Neural cell (in vitro differentiated cells): ENCODE data around the gene FAF1. TPM values are rescaled to one million over a fixed set of nuclear protein-coding genes. Genes with fewer than 3 reads are reported as not detected.

Experiments used
- H2AFZ ChIP-seq: fragments of 200-600, 300-800 bp; sonication (generic), shearing (Covaris generic); 2 replicates; pipeline ENCODE4 v1.6.0; 2014; ENCODE audit warnings: low read depth, mild to moderate bottlenecking, antibody characterized with exemption, low read length, moderate library complexity
- H3F3A ChIP-seq: fragments of 200-600 bp; shearing (Covaris generic); 2 replicates; pipeline ENCODE4 v1.6.1; 2016; ENCODE audit warnings: mild to moderate bottlenecking, moderate library complexity, mixed read lengths, antibody characterized with exemption, low read length; ENCODE audit not compliant: insufficient read depth, poor library complexity, severe bottlenecking
- H3K27ac ChIP-seq: fragments of 200-600, 300-800 bp; sonication (generic), shearing (Covaris generic); 2 replicates; pipeline ENCODE4 v1.5.1; 2014; ENCODE audit warnings: mild to moderate bottlenecking, low read length, moderate library complexity
- H3K27me3 ChIP-seq: fragments of 300-800, 200-600 bp; sonication (generic), shearing (Covaris generic); 2 replicates; pipeline ENCODE4 v1.6.0; 2014; ENCODE audit warnings: mild to moderate bottlenecking, low read depth, low read length, moderate library complexity; ENCODE audit not compliant: insufficient read depth
- H3K36me3 ChIP-seq: fragments of 300-800, 200-600 bp; sonication (generic), shearing (Covaris generic); 2 replicates; pipeline ENCODE4 v1.5.1; 2014; ENCODE audit warnings: mild to moderate bottlenecking, antibody characterized with exemption, low read length, moderate library complexity; ENCODE audit not compliant: insufficient read depth
- H3K4me2 ChIP-seq: fragments of 300-800, 200-600 bp; sonication (generic), shearing (Covaris generic); 2 replicates; pipeline ENCODE4 v1.6.0; 2014; ENCODE audit warnings: mild to moderate bottlenecking, low read length
- H3K4me3 ChIP-seq: fragments of 300-800, 200-600 bp; sonication (generic), shearing (Covaris generic); 2 replicates; pipeline ENCODE4 v1.5.1; 2014; ENCODE audit warnings: mild to moderate bottlenecking, low read length, moderate library complexity
- H3K79me2 ChIP-seq: fragments of 200-600 bp; shearing (Covaris generic); replicated peaks from 2 replicates; pipeline ENCODE4 v1.6.0; 2014; ENCODE audit warnings: mild to moderate bottlenecking, low read length, moderate library complexity; ENCODE audit not compliant: insufficient read depth
- H3K9ac ChIP-seq: fragments of 300-800, 200-600 bp; sonication (generic), shearing (Covaris generic); 2 replicates; pipeline ENCODE4 v1.6.1; 2016; ENCODE audit warnings: mild to moderate bottlenecking, low read length, mixed read lengths
- H3K9me2 ChIP-seq: fragments of 200-600 bp; shearing (Covaris generic); 2 replicates; pipeline ENCODE4 v1.6.1; 2016; ENCODE audit warnings: mild to moderate bottlenecking, low read length, mixed read lengths; ENCODE audit not compliant: insufficient read depth
- H3K9me3 ChIP-seq: fragments of 200-600, 300-800 bp; sonication (generic), shearing (Covaris generic); 2 replicates; pipeline ENCODE4 v1.6.1; 2016; ENCODE audit warnings: mild to moderate bottlenecking, mixed run types, low read length, moderate library complexity, mixed read lengths
- H4K20me1 ChIP-seq: fragments of 200-600 bp; shearing (Covaris generic); 2 replicates; pipeline ENCODE4 v1.6.1; 2016; ENCODE audit warnings: mild to moderate bottlenecking, mixed run types; ENCODE audit not compliant: insufficient read depth
- EP300 ChIP-seq: fragments of 450-650 bp; conservative IDR thresholded peaks from 2 replicates; pipeline ENCODE4 v1.6.1; 2014; ENCODE audit warnings: antibody characterized with exemption, mild to moderate bottlenecking, moderate library complexity; ENCODE audit not compliant: poor library complexity, severe bottlenecking
- EZH2 ChIP-seq: fragments of 200-600, 300-800 bp; shearing (Covaris generic), sonication (generic); IDR thresholded peaks from 2 replicates; pipeline ENCODE4 v1.6.1; 2014; ENCODE audit warnings: antibody characterized with exemption, low read length, borderline replicate concordance, mild to moderate bottlenecking; ENCODE audit not compliant: insufficient read depth, poor library complexity, severe bottlenecking
- MXI1 ChIP-seq: fragments of 450-650 bp; conservative IDR thresholded peaks from 2 replicates; pipeline ENCODE4 v1.6.1; 2014; ENCODE audit warnings: antibody characterized with exemption, mild to moderate bottlenecking; ENCODE audit not compliant: poor library complexity, severe bottlenecking
- POLR2AphosphoS5 ChIP-seq: IDR thresholded peaks from 2 replicates; pipeline ENCODE4 v1.6.1; 2012
- RAD21 ChIP-seq: fragments of 450-650 bp; conservative IDR thresholded peaks from 2 replicates; pipeline ENCODE4 v1.6.1; 2014; ENCODE audit warnings: antibody characterized with exemption, mild to moderate bottlenecking, moderate library complexity
- REST ChIP-seq: IDR thresholded peaks from 2 replicates; pipeline ENCODE4 v1.6.1; 2012; ENCODE audit warnings: borderline replicate concordance
- SMC3 ChIP-seq: fragments of 450-650 bp; conservative IDR thresholded peaks from 2 replicates; pipeline ENCODE4 v1.6.1; 2014; ENCODE audit warnings: antibody characterized with exemption, mild to moderate bottlenecking, moderate library complexity; ENCODE audit not compliant: poor library complexity
- TAF1 ChIP-seq: IDR thresholded peaks from 2 replicates; pipeline ENCODE4 v1.6.1; 2012; ENCODE audit warnings: low read depth
- polyA plus RNA-seq: library from polyadenylated mRNA; depleted of rRNA; stranded (reverse); fragments of >200 nt; gene quantifications from 2 replicates; pipeline ENCODE4 v1.2.3, GENCODE V29; 2014
- TF ChIP-seq, protein P1 (sequence below): fragments of 450-650 bp; IDR thresholded peaks from 2 replicates; pipeline ENCODE4 v1.5.1; 2014; ENCODE audit warnings: antibody characterized with exemption, mild to moderate bottlenecking, moderate library complexity; ENCODE audit not compliant: poor library complexity, severe bottlenecking

Gene FAF1
- polyA plus RNA-seq, 1 donor from 2014 or later = 52.1 TPM

DNA sequence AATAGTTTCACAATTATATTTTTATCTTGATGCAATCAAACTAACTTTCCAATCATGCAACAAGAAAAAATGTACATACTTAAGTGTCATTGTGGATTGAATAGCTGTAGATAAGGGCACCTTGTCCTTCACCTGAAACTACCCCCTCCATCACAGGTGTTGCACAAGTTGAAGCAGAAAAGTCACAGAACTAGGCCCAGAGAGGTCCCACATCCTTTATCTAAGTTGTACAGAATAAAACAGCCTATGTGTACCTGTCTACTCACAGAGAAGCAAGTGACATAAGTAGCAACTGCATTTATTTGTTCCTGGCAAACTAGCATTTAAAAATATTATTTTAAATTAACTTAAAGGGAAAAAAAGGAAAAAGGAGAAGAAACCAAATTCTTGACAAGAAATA lies 256.8 kb downstream of the FAF1 start:
- H3K4me3 ChIP-seq = no peak overlapping the region
- H3K9ac ChIP-seq = no peak overlapping the region
- H3K79me2 ChIP-seq = no peaks in the 10 kb centered on the region
- H3K9me3 ChIP-seq = no peaks in the 10 kb centered on the region
- H3K27me3 ChIP-seq = no peaks in the 10 kb centered on the region
- H3K4me2 ChIP-seq = no peak overlapping the region
- no peaks in the 10 kb centered on the region for H4K20me1 ChIP-seq
- no peaks in the 10 kb centered on the region for H3K9me2 ChIP-seq
- H3F3A ChIP-seq = no peaks in the 10 kb centered on the region
- H2AFZ ChIP-seq = no peak overlapping the region
- no peak overlapping the region for H3K27ac ChIP-seq
- no peaks in the 10 kb centered on the region for H3K36me3 ChIP-seq
- TF ChIP-seq MXI1 (no peak), TAF1 (no peak), EP300 (no peak), EZH2 (no peak), RAD21 (no peak), POLR2AphosphoS5 (no peak), SMC3 (no peak), REST (no peak)
- TF ChIP-seq, protein P1, sequence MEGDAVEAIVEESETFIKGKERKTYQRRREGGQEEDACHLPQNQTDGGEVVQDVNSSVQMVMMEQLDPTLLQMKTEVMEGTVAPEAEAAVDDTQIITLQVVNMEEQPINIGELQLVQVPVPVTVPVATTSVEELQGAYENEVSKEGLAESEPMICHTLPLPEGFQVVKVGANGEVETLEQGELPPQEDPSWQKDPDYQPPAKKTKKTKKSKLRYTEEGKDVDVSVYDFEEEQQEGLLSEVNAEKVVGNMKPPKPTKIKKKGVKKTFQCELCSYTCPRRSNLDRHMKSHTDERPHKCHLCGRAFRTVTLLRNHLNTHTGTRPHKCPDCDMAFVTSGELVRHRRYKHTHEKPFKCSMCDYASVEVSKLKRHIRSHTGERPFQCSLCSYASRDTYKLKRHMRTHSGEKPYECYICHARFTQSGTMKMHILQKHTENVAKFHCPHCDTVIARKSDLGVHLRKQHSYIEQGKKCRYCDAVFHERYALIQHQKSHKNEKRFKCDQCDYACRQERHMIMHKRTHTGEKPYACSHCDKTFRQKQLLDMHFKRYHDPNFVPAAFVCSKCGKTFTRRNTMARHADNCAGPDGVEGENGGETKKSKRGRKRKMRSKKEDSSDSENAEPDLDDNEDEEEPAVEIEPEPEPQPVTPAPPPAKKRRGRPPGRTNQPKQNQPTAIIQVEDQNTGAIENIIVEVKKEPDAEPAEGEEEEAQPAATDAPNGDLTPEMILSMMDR = no peak

GRCh38 chr1:50702395-50702794 lies 257.7 kb downstream of the FAF1 start:
- H3K4me3 ChIP-seq = no peak overlapping the region
- H3F3A ChIP-seq = no peaks in the 10 kb centered on the region
- H4K20me1 ChIP-seq = no peaks in the 10 kb centered on the region
- no peak for TF ChIP-seq TAF1
- no peak for TF ChIP-seq POLR2AphosphoS5
- no peak for TF ChIP-seq EZH2
- TF ChIP-seq EP300 = no peak
- no peak overlapping the region for H2AFZ ChIP-seq
- no peaks in the 10 kb centered on the region for H3K27me3 ChIP-seq
- no peak overlapping the region for H3K27ac ChIP-seq
- H3K9me2 ChIP-seq = no peaks in the 10 kb centered on the region
- H3K79me2 ChIP-seq = no peaks in the 10 kb centered on the region
- H3K9ac ChIP-seq = no peak overlapping the region
- H3K4me2 ChIP-seq = no peak overlapping the region
- H3K9me3 ChIP-seq = no peaks in the 10 kb centered on the region
- H3K36me3 ChIP-seq = no peaks in the 10 kb centered on the region
